22Rv1 (cell line): ENCODE measurements around the gene VAMP5.

Source experiments
- H3K27ac ChIP-seq: fragments of 450-650 bp; 2 replicates; pipeline ENCODE4 v1.5.1; 2017
- CTCF ChIP-seq: fragments of 450-650 bp; IDR thresholded peaks from 2 replicates; pipeline ENCODE4 v1.5.1; 2017; ENCODE audit warnings: mild to moderate bottlenecking
- ZFX ChIP-seq: fragments of 450-650 bp; IDR thresholded peaks from 2 replicates; pipeline ENCODE4 v1.6.1; 2017; ENCODE audit warnings: antibody characterized with exemption, borderline replicate concordance

The VAMP5 gene

GRCh38 chr2:85554980-85555612 is 29.1 kb upstream of the VAMP5 start:
- TF ChIP-seq CTCF (no peak), ZFX (no peak)
- H3K27ac ChIP-seq, result no peak overlapping the region

- no peak overlapping the region for H3K27ac ChIP-seq
- TF ChIP-seq CTCF (no peak), ZFX (no peak)
Measured at GRCh38 chr2:85557130-85557529, 27.1 kb upstream of the VAMP5 start.

GRCh38 chr2:85558160-85558559 is 26.1 kb upstream of the VAMP5 start:
- no peak overlapping the region for H3K27ac ChIP-seq
- TF ChIP-seq ZFX, result no peak
- no peak for TF ChIP-seq CTCF

- H3K27ac ChIP-seq, result peak overlapping the region; percentile 75; the same call in 1 of the 2 replicates
Measured at GRCh38 chr2:85560403-85560726, 23.9 kb upstream of the VAMP5 start.

GRCh38 chr2:85560812-85561279 is 23.4 kb upstream of the VAMP5 start:
- TF ChIP-seq ZFX, result no peak
- TF ChIP-seq CTCF, result no peak
- H3K27ac ChIP-seq, result peak overlapping the region; percentile 75

GRCh38 chr2:85561280-85562212 is 22.7 kb upstream of the VAMP5 start, which contains the start of gene GGCX:
GGCX (minus strand) TSS chr2:85561493; CDS start chr2:85561428, 65 bp downstream.
- TF ChIP-seq ZFX, result no peak
- TF ChIP-seq CTCF, result no peak
- peak within 1 kb of the TSS; percentile 75 for H3K27ac ChIP-seq

GRCh38 chr2:85564144-85564563 is 20.1 kb upstream of the VAMP5 start:
- H3K27ac ChIP-seq, result no peak overlapping the region

More at GRCh38 chr2:85564144-85564563, 20.1 kb upstream of the VAMP5 start:
- TF ChIP-seq CTCF (no peak), ZFX (no peak)
